GM23248 (cell line): ENCODE results near the gene C6orf120. TPM values are rescaled to one million over a fixed set of nuclear protein-coding genes. Genes with fewer than 3 reads are reported as not detected.
"Not testable (repeated sequence)": the region's sequence is repeated elsewhere in the genome, so short reads cannot be mapped to it uniquely, and the experiment has no call there.

Experiments used
- DNase-seq: peaks from one replicate; pipeline ENCODE4 v3.0.0-alpha.2; 2015
- H2AFZ ChIP-seq: fragments of 200-600 bp; sonication (generic); 2 replicates; pipeline ENCODE4 v1.6.1; 2016; ENCODE audit warnings: antibody characterized with exemption
- H3F3A ChIP-seq: fragments of 200-600 bp; sonication (generic); 2 replicates; pipeline ENCODE4 v1.6.1; 2016; ENCODE audit warnings: mild to moderate bottlenecking, antibody characterized with exemption, mixed run types; ENCODE audit not compliant: insufficient read depth
- H3K27ac ChIP-seq: fragments of 200-600 bp; sonication (generic); 2 replicates; pipeline ENCODE4 v1.5.1; 2016; ENCODE audit warnings: mild to moderate bottlenecking
- H3K27me3 ChIP-seq: fragments of 200-600 bp; sonication (generic); replicated peaks from 2 replicates; pipeline ENCODE4 v1.6.1; 2016; ENCODE audit warnings: mild to moderate bottlenecking; ENCODE audit not compliant: insufficient read depth
- H3K36me3 ChIP-seq: fragments of 200-600 bp; sonication (generic); 2 replicates; pipeline ENCODE4 v1.6.1; 2016; ENCODE audit warnings: low read depth, mild to moderate bottlenecking
- H3K4me1 ChIP-seq: fragments of 200-600 bp; sonication (generic); 2 replicates; pipeline ENCODE4 v1.6.1; 2016; ENCODE audit warnings: mild to moderate bottlenecking; ENCODE audit not compliant: insufficient read depth
- H3K4me2 ChIP-seq: fragments of 200-600 bp; sonication (generic); one replicate; pipeline ENCODE4 v1.6.1; 2016; ENCODE audit warnings: mild to moderate bottlenecking; ENCODE audit not compliant: unreplicated experiment
- H3K4me3 ChIP-seq: fragments of 200-600 bp; sonication (generic); 2 replicates; pipeline ENCODE4 v1.5.1; 2016; ENCODE audit warnings: mild to moderate bottlenecking
- H3K79me2 ChIP-seq: fragments of 200-600 bp; sonication (generic); 2 replicates; pipeline ENCODE4 v1.6.1; 2016; ENCODE audit warnings: mild to moderate bottlenecking; ENCODE audit not compliant: insufficient read depth
- H3K9ac ChIP-seq: fragments of 200-600 bp; sonication (generic); 2 replicates; pipeline ENCODE4 v1.6.1; 2016; ENCODE audit warnings: mild to moderate bottlenecking
- H3K9me2 ChIP-seq: fragments of 200-600 bp; sonication (generic); 2 replicates; pipeline ENCODE4 v1.6.1; 2016; ENCODE audit warnings: mixed run types, mild to moderate bottlenecking, moderate library complexity; ENCODE audit not compliant: insufficient read depth
- H3K9me3 ChIP-seq: fragments of 200-600 bp; sonication (generic); one replicate; pipeline ENCODE4 v1.6.1; 2017; ENCODE audit warnings: low read depth
- H4K20me1 ChIP-seq: fragments of 200-600 bp; sonication (generic); 2 replicates; pipeline ENCODE4 v1.6.0; 2016; ENCODE audit not compliant: insufficient read depth
- EZH2 ChIP-seq: fragments of 200-600 bp; sonication (generic); IDR thresholded peaks from 2 replicates; pipeline ENCODE4 v1.6.1; 2018; ENCODE audit warnings: antibody characterized with exemption, mild to moderate bottlenecking; ENCODE audit not compliant: insufficient read depth, poor library complexity, severe bottlenecking
- EZH2phosphoT487 ChIP-seq: fragments of 200-600 bp; sonication (generic); IDR thresholded peaks from 2 replicates; pipeline ENCODE4 v1.6.1; 2018; ENCODE audit warnings: antibody characterized with exemption, moderate library complexity, mild to moderate bottlenecking, low read depth; ENCODE audit not compliant: insufficient read depth
- WGBS, 2 experiments: methylation state at CpG; one replicate each; pipeline ENCODE4 v1.1.6; 2015 to 2017; ENCODE audit warnings: low lambda C conversion rate in 2 of 2, low coverage in 1 of 2; ENCODE audit errors: missing lambda C conversion rate in 2 of 2; 5-methylcytosine and 5-hydroxymethylcytosine counted together
- in situ Hi-C: fragments of 300-500 bp; cut with MboI; formaldehyde crosslinking; loops from 2 replicates; pipeline ENCODE4 v1.15.0; 2020
- polyA plus RNA-seq: library from polyadenylated mRNA; unstranded; fragments of >200 nt; fragmentation: Nextera tagmentation; extraction: Ambion mirVana; gene quantifications from 2 replicates; pipeline ENCODE4 v1.2.1, GENCODE V29; 2016
- total RNA-seq: library from RNA; depleted of rRNA; stranded (reverse); fragments of >200 nt; shearing (Covaris generic); gene quantifications from 2 replicates; pipeline ENCODE4 v1.2.3, GENCODE V29; 2014

Gene C6orf120
- total and polyA plus RNA-seq, 2 experiments from 2014 or later = 39.4 to 72.7 TPM

DNA sequence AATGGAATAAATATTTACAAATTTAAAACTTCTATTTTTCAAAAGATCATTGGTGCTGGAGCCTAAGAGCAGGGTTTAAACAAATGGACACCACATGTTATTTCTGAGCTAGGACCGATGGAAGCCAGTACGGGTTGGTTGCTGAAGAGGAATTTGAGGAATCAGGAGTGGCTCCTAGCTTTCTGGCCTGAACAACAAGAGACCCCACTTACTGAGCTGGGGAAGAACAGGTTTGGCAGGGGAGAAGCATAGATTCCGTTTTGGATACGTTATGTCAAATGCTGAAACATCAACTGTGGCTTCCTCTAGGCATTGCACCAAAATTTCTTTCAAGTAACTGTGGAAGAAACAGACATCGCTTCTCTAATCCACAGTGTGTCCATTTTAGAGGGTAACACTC lies 6.8 kb upstream of the C6orf120 start:
- 77 to 83% methylated on average over 5 of the region's 5 CpGs for WGBS, 2 experiments
- peaks cover 35% of the 10 kb centered on the region for H3K79me2 ChIP-seq
- no peak overlapping the region for H2AFZ ChIP-seq
- no peaks in the 10 kb centered on the region for H4K20me1 ChIP-seq
- H3K4me1 ChIP-seq = no peaks in the 10 kb centered on the region; the same call in 1 of the 2 replicates
- TF ChIP-seq EZH2 (no peak), EZH2phosphoT487 (no peak)
- H3K9ac ChIP-seq = no peak overlapping the region
- DNase-seq = no peak
- H3F3A ChIP-seq = no peaks in the 10 kb centered on the region
- H3K27me3 ChIP-seq = no peaks in the 10 kb centered on the region
- H3K4me2 ChIP-seq = no peak overlapping the region
- H3K36me3 ChIP-seq = no peaks in the 10 kb centered on the region
- no peak overlapping the region for H3K4me3 ChIP-seq
- no peaks in the 10 kb centered on the region for H3K9me3 ChIP-seq
- H3K9me2 ChIP-seq = no peaks in the 10 kb centered on the region
- H3K27ac ChIP-seq = no peak overlapping the region
- in situ Hi-C loops = no loop called here

DNA sequence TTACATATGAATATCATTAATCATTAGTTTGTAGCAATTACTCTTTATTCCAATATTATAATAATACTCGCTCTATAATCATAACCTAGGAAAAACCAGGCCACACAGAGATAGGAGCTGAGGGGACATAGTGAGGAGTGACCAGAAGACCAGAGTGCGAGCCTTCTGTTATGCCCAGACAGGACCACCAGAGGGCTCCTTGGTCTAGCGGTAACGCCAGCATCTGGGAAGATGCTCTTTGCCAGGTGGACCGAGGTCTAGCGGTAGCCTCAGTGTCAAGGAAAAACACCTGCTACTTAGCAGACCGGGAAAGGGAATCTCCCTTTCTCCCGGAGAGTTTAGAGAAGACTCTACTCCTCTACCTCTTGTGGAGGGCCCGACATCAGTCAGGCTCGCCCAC lies 4.8 kb upstream of the C6orf120 start:
- H4K20me1 ChIP-seq, H3K27me3 ChIP-seq, H3K4me2 ChIP-seq, H3K4me3 ChIP-seq, H2AFZ ChIP-seq, H3F3A ChIP-seq, H3K9ac ChIP-seq, H3K9me2 ChIP-seq, H3K27ac ChIP-seq, H3K9me3 ChIP-seq, H3K4me1 ChIP-seq, H3K36me3 ChIP-seq, in situ Hi-C loops: not testable (repeated sequence)
- H3K79me2 ChIP-seq = peaks cover 40% of the 10 kb centered on the region
- DNase-seq = peak; percentile 28
- WGBS, 2 experiments = 85 to 87% methylated on average over 8 to 10 of the region's 10 CpGs

DNA sequence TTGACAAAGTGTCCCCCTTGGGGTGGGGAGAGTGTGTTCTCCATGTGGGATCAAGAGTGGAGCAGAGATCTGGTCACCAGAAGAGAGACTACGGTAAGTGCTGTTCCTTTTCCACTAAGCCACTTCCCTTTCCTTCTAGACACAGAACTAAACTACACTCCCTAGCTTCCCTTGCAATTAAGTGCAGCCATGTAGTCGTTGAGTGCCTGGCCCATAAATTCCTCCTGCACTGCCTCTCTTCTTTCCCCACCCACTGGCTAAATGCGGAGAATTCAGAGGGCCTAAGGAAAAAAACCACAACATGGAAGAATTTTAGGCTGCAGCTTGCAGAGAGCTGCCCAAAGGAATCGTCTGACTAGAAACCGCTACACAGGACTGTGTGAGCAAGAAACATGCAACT lies 1.6 kb upstream of the C6orf120 start:
- peak overlapping the region; percentile 96 for H3K9ac ChIP-seq
- peaks cover 65% of the 10 kb centered on the region for H3K79me2 ChIP-seq
- 30 to 32% methylated on average over 5 of the region's 5 CpGs for WGBS, 2 experiments

DNA sequence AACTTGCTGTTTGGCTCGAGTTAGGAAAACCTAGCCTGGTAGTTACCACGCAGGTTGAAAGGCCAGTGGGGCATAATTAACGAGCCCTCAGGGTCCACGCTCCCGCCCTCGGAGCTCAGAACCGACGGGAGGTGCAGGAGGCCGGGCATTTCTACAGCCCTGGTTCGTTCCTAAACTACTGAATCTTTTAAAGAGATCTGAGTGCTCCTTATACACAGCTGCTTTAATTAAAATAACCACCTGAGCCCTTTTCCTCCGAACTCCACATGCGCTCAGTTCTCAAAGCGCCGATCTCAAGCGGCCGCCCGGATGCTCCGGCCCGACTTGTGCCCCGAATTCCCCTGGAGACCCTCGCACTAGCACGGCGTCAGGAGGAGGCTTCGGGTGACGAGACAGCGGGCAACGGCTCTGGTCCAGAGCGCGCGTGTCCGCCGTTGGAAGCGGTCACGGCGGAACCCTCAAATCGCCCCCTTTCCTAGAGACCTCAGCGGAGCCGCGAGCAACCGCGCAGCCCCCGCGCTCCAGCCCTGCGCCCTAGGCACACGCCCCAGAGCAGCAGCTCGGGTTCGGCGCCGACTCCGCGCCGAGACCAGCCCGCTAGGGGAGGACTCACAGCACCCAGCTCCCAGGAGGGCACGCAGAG lies 494 bp upstream of the C6orf120 start:
- Histone ChIP-seq H3K9me2 (no peaks in the 10 kb centered on the region), H3K79me2 (peaks cover 77% of the 10 kb centered on the region), H3F3A (peaks cover 30% of the 10 kb centered on the region; the same call in 1 of the 2 replicates), H3K27me3 (no peaks in the 10 kb centered on the region), H3K27ac (peak overlapping the region; percentile 84), H4K20me1 (peaks cover 6% of the 10 kb centered on the region; the same call in 1 of the 2 replicates), H3K9me3 (no peaks in the 10 kb centered on the region), H3K9ac (peak overlapping the region; percentile 96), H3K4me2 (peak overlapping the region; percentile 90), H3K4me3 (peak overlapping the region; percentile 93), H2AFZ (peak overlapping the region; percentile 96), H3K36me3 (peaks cover 15% of the 10 kb centered on the region; the same call in 1 of the 2 replicates), H3K4me1 (peaks cover 35% of the 10 kb centered on the region)
- no peak for TF ChIP-seq EZH2phosphoT487
- no peak for TF ChIP-seq EZH2
- DNase-seq = no peak
- in situ Hi-C loops = no loop called here
- WGBS, 2 experiments = 0 to 1% methylated on average over 51 to 52 of the region's 54 CpGs

More for the DNA sequence above, 1.6 kb upstream of the C6orf120 start:
- H3F3A ChIP-seq = peaks cover 20% of the 10 kb centered on the region; the same call in 1 of the 2 replicates
- no peaks in the 10 kb centered on the region for H3K9me2 ChIP-seq
- H4K20me1 ChIP-seq = peaks cover 6% of the 10 kb centered on the region; the same call in 1 of the 2 replicates
- H3K4me3 ChIP-seq = peak overlapping the region; percentile 93
- H3K27ac ChIP-seq = no peak overlapping the region
- no peaks in the 10 kb centered on the region for H3K27me3 ChIP-seq
- peak; percentile 43 for DNase-seq
- 0 out of 2 replicates have a peak, but pooled peaks cover 13% of the 10 kb centered on the region for H3K36me3 ChIP-seq
- in situ Hi-C loops = no loop called here
- no peaks in the 10 kb centered on the region for H3K9me3 ChIP-seq
- peak overlapping the region; percentile 96; the same call in 1 of the 2 replicates for H2AFZ ChIP-seq
- TF ChIP-seq EZH2phosphoT487 (no peak), EZH2 (no peak)
- peaks cover 32% of the 10 kb centered on the region for H3K4me1 ChIP-seq
- H3K4me2 ChIP-seq = peak overlapping the region; percentile 90
